Lung (tissue), 12 donors: ENCODE results near the gene MKLN1. TPM values are rescaled to one million over a fixed set of nuclear protein-coding genes. Genes with fewer than 3 reads are reported as not detected.

Experiments
- ATAC-seq: fragments of 200-7000 bp; cut with Tn5 transposase; one replicate; pipeline ENCODE4 v1.9.1; 2020; ENCODE audit warnings: moderate number of reproducible peaks; ENCODE audit not compliant: insufficient read depth, low FRiP score
- DNase-seq, 3 donors: peaks; one replicate each; pipeline ENCODE4 v3.0.0-alpha.2; 2013 to 2017
- H3K27ac ChIP-seq, 2 donors: one replicate each; pipeline ENCODE4 v1.5.1; 2013; ENCODE audit warnings: mild to moderate bottlenecking in 2 of 2, moderate library complexity in 2 of 2, control low read depth in 1 of 2, inconsistent platforms in 1 of 2, low read depth in 1 of 2, low read length in 1 of 2
- H3K27me3 ChIP-seq, 3 donors: one replicate each; pipeline ENCODE4 v1.5.1; 2013; ENCODE audit warnings: low read length in 2 of 3; ENCODE audit not compliant: control insufficient read depth in 3 of 3, insufficient read depth in 3 of 3
- H3K36me3 ChIP-seq, 4 donors: one replicate each; pipeline ENCODE4 v1.5.1; 2013; ENCODE audit warnings: low read length in 4 of 4, mild to moderate bottlenecking in 1 of 4, moderate library complexity in 1 of 4; ENCODE audit not compliant: control insufficient read depth in 4 of 4, insufficient read depth in 4 of 4
- H3K4me1 ChIP-seq, 5 donors: one replicate each; pipeline ENCODE4 v1.5.1; 2013; ENCODE audit warnings: low read length in 5 of 5, mild to moderate bottlenecking in 2 of 5, moderate library complexity in 1 of 5; ENCODE audit not compliant: control insufficient read depth in 5 of 5, insufficient read depth in 5 of 5
- H3K4me3 ChIP-seq: one replicate; pipeline ENCODE4 v1.5.1; 2013; ENCODE audit warnings: mild to moderate bottlenecking, control low read depth, moderate library complexity
- H3K9ac ChIP-seq, 2 donors: one replicate each; pipeline ENCODE4 v1.5.1; 2013; ENCODE audit warnings: low read length in 2 of 2, control low read depth in 1 of 2; ENCODE audit not compliant: insufficient read depth in 1 of 2
- H3K9me3 ChIP-seq, 4 donors: one replicate each; pipeline ENCODE4 v1.5.1; 2013; ENCODE audit warnings: low read length in 3 of 4, mild to moderate bottlenecking in 1 of 4, moderate library complexity in 1 of 4; ENCODE audit not compliant: control insufficient read depth in 4 of 4, insufficient read depth in 3 of 4
- WGBS, 2 donors: extraction: QIAGEN DNeasy Blood & Tissue Kit; methylation state at CpG; one replicate each; pipeline ENCODE4 v1.1.7; 2013; 5-methylcytosine and 5-hydroxymethylcytosine counted together
- polyA plus RNA-seq, 2 donors: library from polyadenylated mRNA; stranded (reverse); fragments of 200-250 nt; gene quantifications; one replicate each; pipeline ENCODE4 v1.2.1, GENCODE V29; 2013
- total RNA-seq, 2 donors: library from RNA; depleted of rRNA in 1 of 2; stranded (reverse); fragments of >200 nt in 1 of 2; gene quantifications; one replicate each; pipeline ENCODE4 v1.2.1, GENCODE V29; 2014 to 2021
- TF ChIP-seq, protein P1 (sequence below): IDR thresholded peaks from 2 replicates; pipeline ENCODE4 v1.5.1; 2012; ENCODE audit warnings: mild to moderate bottlenecking; ENCODE audit errors: control extremely low read depth, extremely low read depth
- donor health status: control.
- donor health status: control.
- donor health status: Bipolar disorder and iron deficiency.
- donor health status: healthy.
- donor health status: DM: yes; HTN: yes; CAD: no.

Gene MKLN1
- total and polyA plus RNA-seq, 4 donors, result 11.6 to 135 (median 27.4) TPM

DNA sequence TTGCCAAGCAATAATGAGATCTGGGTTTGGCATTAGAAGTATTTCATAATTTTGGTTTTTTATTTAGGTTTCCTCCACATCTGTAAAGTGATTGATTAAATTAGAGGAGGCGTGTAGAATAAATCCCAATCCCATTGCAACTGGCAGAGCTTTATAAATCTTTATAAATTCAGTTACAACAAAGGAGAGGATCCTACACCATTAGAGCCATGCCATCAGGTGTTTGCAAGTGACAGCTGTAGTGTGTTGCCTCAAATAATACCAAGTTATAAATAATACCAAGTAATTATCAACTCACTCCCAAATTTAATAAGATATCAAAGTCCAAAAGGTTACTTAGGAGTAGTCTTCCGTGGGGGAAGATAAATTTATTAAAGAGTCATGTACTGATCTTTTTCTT lies 166.5 kb downstream of the MKLN1 start:
- no peak for ATAC-seq

DNA sequence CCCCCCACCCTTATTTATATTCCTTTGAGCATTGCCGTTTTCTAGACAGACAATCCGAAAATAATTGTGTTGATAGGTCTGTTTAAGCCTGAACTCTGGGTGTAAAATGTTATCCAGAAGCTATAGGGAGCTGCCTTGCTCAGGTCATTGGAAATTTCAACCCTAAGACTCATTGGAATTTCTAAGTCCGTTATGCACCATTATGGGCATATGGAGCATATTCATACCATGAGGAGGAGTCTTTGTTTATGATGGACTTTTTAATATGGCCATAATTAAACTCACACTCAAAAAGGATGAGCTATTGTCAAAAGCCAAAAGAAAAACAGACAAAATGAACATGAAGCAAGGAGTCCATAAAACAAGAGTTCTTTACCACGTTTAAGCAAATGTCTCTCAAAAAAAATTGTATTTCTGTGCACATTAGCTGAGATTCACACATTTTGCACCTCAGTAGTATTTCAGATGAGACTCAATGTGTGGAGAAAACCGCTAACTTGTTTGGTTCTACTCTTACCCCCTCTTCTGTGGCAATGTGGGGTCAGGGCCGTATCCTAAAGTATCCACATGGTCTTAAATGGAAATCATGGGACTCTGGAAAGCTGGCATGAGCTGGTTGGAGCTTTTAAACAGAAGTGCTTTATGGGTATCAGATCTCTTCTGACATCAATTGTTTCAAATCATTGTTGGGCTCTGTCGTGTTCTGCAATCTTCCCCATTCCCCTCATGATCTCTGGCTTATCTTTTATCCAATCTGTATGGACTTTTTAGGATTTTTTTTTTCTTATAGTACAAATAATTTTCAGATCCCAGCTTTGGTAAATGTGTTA lies 168.2 kb downstream of the MKLN1 start:
- H3K9me3 ChIP-seq, result no peaks in the 10 kb centered on the region
- no peak overlapping the region for H3K9ac ChIP-seq
- no peak for ATAC-seq
- no peaks in the 10 kb centered on the region for H3K4me1 ChIP-seq
- no peaks in the 10 kb centered on the region for H3K27me3 ChIP-seq
- TF ChIP-seq, protein P1, sequence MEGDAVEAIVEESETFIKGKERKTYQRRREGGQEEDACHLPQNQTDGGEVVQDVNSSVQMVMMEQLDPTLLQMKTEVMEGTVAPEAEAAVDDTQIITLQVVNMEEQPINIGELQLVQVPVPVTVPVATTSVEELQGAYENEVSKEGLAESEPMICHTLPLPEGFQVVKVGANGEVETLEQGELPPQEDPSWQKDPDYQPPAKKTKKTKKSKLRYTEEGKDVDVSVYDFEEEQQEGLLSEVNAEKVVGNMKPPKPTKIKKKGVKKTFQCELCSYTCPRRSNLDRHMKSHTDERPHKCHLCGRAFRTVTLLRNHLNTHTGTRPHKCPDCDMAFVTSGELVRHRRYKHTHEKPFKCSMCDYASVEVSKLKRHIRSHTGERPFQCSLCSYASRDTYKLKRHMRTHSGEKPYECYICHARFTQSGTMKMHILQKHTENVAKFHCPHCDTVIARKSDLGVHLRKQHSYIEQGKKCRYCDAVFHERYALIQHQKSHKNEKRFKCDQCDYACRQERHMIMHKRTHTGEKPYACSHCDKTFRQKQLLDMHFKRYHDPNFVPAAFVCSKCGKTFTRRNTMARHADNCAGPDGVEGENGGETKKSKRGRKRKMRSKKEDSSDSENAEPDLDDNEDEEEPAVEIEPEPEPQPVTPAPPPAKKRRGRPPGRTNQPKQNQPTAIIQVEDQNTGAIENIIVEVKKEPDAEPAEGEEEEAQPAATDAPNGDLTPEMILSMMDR, result no peak
- no peak overlapping the region for H3K4me3 ChIP-seq
- H3K27ac ChIP-seq, result no peak overlapping the region
- 81 to 96% methylated on average over 7 of the region's 7 CpGs for WGBS, 2 donors
- DNase-seq, result no peak
- peaks cover 5 to 9% (median 6%) of the 10 kb centered on the region in 4 donors for H3K36me3 ChIP-seq

More for the DNA sequence above, 166.5 kb downstream of the MKLN1 start:
- H3K4me1 ChIP-seq, result no peaks in the 10 kb centered on the region
- no peak for DNase-seq
- no peaks in the 10 kb centered on the region for H3K9me3 ChIP-seq
- H3K27me3 ChIP-seq, result no peaks in the 10 kb centered on the region
- H3K4me3 ChIP-seq, result no peak overlapping the region
- TF ChIP-seq, protein P1, result no peak
- 88 to 93% methylated on average over 2 of the region's 2 CpGs for WGBS, 2 donors
- no peak overlapping the region for H3K9ac ChIP-seq
- no peak overlapping the region for H3K27ac ChIP-seq
- H3K36me3 ChIP-seq, result peaks cover 0 to 7% (median 5%) of the 10 kb centered on the region in 4 donors

DNA sequence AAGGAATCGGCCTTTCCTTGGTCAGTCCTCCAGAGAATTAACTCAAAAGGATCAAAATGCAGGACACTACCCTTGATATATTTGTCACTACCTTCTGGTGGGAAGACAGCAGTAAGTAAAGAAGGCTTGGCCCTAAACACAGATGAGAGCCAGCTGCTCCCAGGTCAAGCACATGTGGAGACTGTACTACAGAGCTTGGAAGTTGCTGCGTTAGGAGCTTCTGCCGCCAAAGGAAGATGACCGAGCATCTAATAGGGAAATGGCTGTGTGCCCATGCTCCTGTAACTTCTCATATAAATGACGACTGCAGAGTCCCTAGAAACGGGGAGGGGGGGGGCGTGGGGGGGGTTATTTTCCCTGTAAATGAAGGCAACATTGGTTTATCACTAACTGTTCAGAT lies 169.8 kb downstream of the MKLN1 start:
- TF ChIP-seq, protein P1, result no peak
- Histone ChIP-seq H3K27me3 (no peaks in the 10 kb centered on the region), H3K4me3 (no peak overlapping the region), H3K27ac (no peak overlapping the region), H3K9me3 (no peaks in the 10 kb centered on the region), H3K4me1 (no peaks in the 10 kb centered on the region), H3K36me3 (peaks cover 5 to 10% (median 6%) of the 10 kb centered on the region in 4 donors), H3K9ac (no peak overlapping the region)
- ATAC-seq, result no peak
- no peak for DNase-seq
- WGBS, 2 donors, result 66 to 72% methylated on average over 7 of the region's 7 CpGs
